Peyer's patch (tissue), 4 donors: Measurements from ENCODE around the gene F8. TPM values are rescaled to one million over a fixed set of nuclear protein-coding genes. Genes with fewer than 3 reads are reported as not detected.
"Not testable (repeated sequence)": the region's sequence is repeated elsewhere in the genome, so short reads cannot be mapped to it uniquely, and the experiment has no call there.

Source experiments
- DNase-seq, 3 donors: peaks; one replicate each; pipeline ENCODE4 v3.0.0-alpha.2; 2017 to 2019
- H3K27ac ChIP-seq, 4 donors: fragments of 200-600 bp; sonication (generic); one replicate each; pipeline ENCODE4 v1.5.1; 2016 to 2019
- H3K27me3 ChIP-seq, 2 donors: fragments of 200-600 bp; sonication (generic); one replicate each; pipeline ENCODE4 v1.5.1; 2019
- H3K36me3 ChIP-seq, 3 donors: fragments of 200-600 bp; sonication (generic); one replicate each; pipeline ENCODE4 v1.5.1; 2016 to 2019
- H3K4me1 ChIP-seq, 4 donors: fragments of 200-600 bp; sonication (generic); one replicate each; pipeline ENCODE4 v1.5.1; 2016 to 2019
- H3K4me3 ChIP-seq, 4 donors: fragments of 200-600 bp; sonication (generic); 1 replicate in 3 of 4; 2 replicates in 1 of 4; pipeline ENCODE4 v1.5.1; 2016 to 2019; ENCODE audit warnings: mild to moderate bottlenecking in 1 of 4
- H3K9me3 ChIP-seq, 4 donors: fragments of 200-600 bp; sonication (generic); one replicate each; pipeline ENCODE4 v1.5.1; 2016 to 2019; ENCODE audit warnings: mild to moderate bottlenecking in 1 of 4
- POLR2A ChIP-seq, 2 donors: fragments of 450-650 bp; IDR thresholded peaks; one replicate each; pipeline ENCODE4 v1.5.1; 2017; ENCODE audit warnings: antibody characterized with exemption in 2 of 2, mild to moderate bottlenecking in 2 of 2, moderate library complexity in 2 of 2
- total RNA-seq, 4 donors: library from RNA; depleted of rRNA; stranded (reverse); fragments of >200 nt; gene quantifications; one replicate each; pipeline ENCODE4 v1.1.0, GENCODE V29; 2016
- TF ChIP-seq, protein P1 (sequence below), 6 experiments: fragments of 450-650 bp in 4 of 6; fragments of 200-600 bp in 2 of 6; sonication (generic) in 1 of 6; IDR thresholded peaks; one replicate each; pipeline ENCODE4 v1.5.1; 2017 to 2019; ENCODE audit warnings: antibody characterized with exemption in 6 of 6, mild to moderate bottlenecking in 3 of 6, moderate library complexity in 1 of 6

Gene F8
- total RNA-seq, 4 donors from 2014 or later: 1.5 to 19.8 (median 4.6) TPM

DNA sequence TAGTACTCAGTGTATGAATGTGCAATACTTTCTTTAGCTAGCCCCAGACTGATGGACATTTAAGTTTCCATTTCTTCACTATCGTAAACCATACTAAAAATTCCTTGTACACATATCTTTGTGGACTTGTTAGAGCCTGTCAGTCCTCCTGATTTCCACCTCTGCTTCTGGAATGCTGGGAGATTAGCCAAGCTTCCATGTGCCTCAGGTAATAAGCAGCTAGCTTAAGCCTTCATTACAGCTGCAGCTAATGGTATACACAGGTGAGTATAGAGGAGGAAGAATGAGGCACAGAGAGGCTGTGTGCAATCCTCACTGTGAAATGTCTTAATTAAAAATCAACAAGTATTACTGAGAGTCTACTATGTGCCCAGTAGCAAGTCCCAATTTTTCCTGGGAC lies 197.9 kb downstream of the F8 start:
- no peaks in the 10 kb centered on the region for H3K9me3 ChIP-seq
- TF ChIP-seq, protein P1, sequence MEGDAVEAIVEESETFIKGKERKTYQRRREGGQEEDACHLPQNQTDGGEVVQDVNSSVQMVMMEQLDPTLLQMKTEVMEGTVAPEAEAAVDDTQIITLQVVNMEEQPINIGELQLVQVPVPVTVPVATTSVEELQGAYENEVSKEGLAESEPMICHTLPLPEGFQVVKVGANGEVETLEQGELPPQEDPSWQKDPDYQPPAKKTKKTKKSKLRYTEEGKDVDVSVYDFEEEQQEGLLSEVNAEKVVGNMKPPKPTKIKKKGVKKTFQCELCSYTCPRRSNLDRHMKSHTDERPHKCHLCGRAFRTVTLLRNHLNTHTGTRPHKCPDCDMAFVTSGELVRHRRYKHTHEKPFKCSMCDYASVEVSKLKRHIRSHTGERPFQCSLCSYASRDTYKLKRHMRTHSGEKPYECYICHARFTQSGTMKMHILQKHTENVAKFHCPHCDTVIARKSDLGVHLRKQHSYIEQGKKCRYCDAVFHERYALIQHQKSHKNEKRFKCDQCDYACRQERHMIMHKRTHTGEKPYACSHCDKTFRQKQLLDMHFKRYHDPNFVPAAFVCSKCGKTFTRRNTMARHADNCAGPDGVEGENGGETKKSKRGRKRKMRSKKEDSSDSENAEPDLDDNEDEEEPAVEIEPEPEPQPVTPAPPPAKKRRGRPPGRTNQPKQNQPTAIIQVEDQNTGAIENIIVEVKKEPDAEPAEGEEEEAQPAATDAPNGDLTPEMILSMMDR (IDR thresholded peaks at IDR 0.05): no peak
- no peak for TF ChIP-seq POLR2A (IDR thresholded peaks at IDR 0.05)
- no peak overlapping the region for H3K27ac ChIP-seq
- no peak for DNase-seq
- no peak overlapping the region for H3K4me3 ChIP-seq
- no peaks in the 10 kb centered on the region for H3K4me1 ChIP-seq
- H3K27me3 ChIP-seq: no peaks in the 10 kb centered on the region
- no peaks in the 10 kb centered on the region for H3K36me3 ChIP-seq

DNA sequence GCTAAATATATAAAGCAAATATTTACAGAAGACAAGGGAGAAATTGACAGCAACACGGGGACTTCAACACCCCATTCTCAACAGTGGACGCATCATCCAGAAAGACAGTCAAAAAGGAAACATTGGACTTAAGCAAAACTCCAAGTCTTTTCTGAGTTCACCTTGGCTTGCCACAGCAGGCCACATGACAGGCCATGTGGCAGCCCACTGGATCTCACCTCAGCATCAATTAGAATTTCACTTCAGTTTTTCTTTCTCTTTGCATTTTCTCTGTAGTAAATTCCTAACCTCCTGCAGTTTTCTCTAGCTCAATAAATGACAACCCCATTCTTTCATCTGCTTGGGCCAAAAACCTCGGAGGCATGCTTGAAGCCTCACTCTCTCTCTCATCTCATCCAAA lies 200.5 kb downstream of the F8 start:
- Histone ChIP-seq H3K27me3 (no peaks in the 10 kb centered on the region), H3K4me1 (no peaks in the 10 kb centered on the region), H3K9me3 (no peaks in the 10 kb centered on the region), H3K4me3 (no peak overlapping the region), H3K27ac (no peak overlapping the region), H3K36me3 (no peaks in the 10 kb centered on the region)
- no peak for DNase-seq
- TF ChIP-seq POLR2A (IDR thresholded peaks at IDR 0.05): no peak
- TF ChIP-seq, protein P1 (IDR thresholded peaks at IDR 0.05): no peak

DNA sequence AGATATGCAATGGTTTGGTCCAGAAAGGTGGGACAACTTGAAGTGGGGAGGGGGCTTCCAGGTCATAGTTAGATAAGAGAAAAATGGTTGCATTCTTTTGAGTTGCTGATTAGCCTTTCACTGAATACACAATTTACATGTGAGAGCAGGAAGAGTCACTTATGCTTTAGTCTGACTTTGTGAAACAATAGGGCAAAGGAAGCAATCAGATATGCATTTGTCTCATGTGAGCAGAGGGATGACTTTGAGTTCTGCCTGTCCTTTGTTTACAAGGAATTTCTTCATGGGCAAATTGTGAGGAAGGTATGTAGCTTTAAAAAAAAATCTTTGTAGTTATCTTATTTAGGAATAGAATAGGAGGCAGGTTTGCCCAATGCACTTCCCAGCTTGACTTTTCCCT lies 201.0 kb downstream of the F8 start:
- Histone ChIP-seq H3K4me3 (no peak overlapping the region), H3K9me3 (no peaks in the 10 kb centered on the region), H3K36me3 (no peaks in the 10 kb centered on the region), H3K27ac (no peak overlapping the region), H3K27me3 (no peaks in the 10 kb centered on the region), H3K4me1 (no peaks in the 10 kb centered on the region)
- no peak for TF ChIP-seq POLR2A (IDR thresholded peaks at IDR 0.05)
- TF ChIP-seq, protein P1 (IDR thresholded peaks at IDR 0.05): no peak
- no peak for DNase-seq

DNA sequence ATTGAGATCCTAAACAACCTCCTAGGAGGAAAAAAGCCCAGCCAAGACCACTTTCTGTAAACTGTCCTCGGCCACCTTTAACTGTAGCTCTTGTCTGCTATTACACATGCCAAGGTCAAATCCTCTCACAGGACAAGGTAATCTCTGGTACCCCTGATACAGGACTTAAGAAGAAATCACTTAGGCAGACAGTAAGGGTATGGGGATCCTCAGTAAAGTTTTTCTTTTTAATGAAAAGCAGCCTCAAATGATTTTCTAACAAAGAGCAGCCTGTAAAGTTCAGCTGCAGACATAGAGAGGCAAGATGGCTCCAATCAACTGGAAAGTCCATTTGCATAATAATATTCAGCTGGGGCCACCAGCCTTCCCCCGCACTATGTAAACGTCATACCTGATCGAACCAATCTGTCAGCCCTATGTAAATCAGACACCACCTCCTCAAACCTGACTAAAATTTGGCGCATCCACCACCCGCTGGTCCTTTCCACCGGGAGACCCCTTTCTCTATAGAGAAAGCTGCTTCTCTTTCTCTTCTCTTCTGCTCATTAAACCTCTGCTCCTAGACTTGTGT lies 202.7 kb downstream of the F8 start:
- no peaks in the 10 kb centered on the region for H3K4me1 ChIP-seq
- H3K27me3 ChIP-seq: no peaks in the 10 kb centered on the region
- TF ChIP-seq, protein P1 (IDR thresholded peaks at IDR 0.05): no peak
- no peak for TF ChIP-seq POLR2A (IDR thresholded peaks at IDR 0.05)
- no peaks in the 10 kb centered on the region for H3K36me3 ChIP-seq
- DNase-seq: peak in 1 of 3 donors; percentile 33
- no peak overlapping the region for H3K4me3 ChIP-seq
- H3K27ac ChIP-seq: peak overlapping the region in 1 of 4 donors; percentile 42
- H3K9me3 ChIP-seq: no peaks in the 10 kb centered on the region

DNA sequence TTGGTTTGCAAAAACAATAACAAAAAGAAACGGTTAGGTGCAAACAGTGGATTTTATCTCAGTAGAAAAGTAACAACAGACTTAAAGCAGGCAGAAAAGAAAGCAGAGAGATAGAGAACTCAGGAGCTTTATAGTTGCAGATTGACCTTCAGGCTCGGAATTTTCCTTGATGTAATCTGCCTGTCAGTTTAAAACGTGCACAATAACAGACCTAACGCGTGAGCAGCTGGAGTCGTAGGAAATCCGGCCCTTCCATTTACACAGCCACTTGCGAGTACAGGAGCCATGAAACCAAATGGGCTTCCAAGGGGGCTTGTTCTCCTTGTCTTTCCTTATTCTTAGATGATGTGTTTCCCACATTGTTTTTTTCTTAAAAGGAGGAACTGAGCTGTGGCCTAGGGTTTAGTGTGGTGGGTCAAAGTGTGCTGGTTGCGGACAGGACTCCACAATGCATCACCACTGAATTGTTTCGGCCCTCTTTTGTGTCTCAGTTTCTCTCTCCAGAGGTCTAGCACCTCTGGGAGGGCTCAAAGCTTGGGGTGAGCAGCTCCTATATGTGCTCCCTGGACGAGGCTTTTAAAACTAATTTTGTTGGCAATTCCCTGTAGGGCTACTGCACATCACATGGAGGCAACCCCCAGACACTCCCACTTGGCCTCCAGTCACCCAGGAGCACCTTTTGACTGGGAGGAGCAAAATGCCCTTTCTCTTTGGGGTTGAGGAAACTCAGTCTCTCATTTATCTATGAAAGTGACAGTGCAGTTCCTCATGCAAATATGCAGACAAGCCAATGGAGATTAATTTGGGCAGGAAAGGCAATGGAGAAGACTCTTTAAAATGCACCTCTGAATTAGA lies 203.4 kb downstream of the F8 start:
- Histone ChIP-seq H3K9me3 (no peaks in the 10 kb centered on the region), H3K36me3 (no peaks in the 10 kb centered on the region)

DNA sequence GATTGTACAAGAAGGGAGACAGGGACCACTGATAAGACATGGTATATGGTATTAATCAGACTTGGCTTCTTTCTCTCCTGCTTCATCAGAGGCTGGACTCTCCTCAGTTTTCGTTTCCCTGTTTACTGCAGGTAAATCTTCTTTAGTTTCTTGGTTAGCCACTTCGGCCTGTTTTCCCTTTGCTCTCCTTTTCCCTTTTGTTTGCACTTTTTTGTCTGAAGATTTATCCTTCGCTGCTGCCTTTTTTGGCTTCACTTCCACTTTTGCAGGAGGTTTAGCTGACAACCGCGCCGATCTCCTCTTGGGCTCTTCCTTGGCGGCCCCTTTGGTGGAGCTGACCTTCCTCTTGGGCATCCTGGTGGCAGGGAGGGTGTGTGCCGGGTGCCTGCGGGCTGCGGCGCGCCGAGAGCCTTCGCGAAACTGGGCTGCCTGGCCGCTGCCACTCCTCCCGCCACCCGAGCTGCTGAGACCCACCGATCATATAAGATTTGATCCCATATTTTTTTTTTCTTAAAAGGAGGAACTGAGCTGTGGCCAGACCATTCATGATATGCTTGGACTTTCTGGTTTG lies 205.4 kb downstream of the F8 start:
- not testable (repeated sequence) for H3K4me1 ChIP-seq, H3K9me3 ChIP-seq, H3K27ac ChIP-seq, H3K27me3 ChIP-seq, DNase-seq, H3K4me3 ChIP-seq, H3K36me3 ChIP-seq

More for the DNA sequence above, 203.4 kb downstream of the F8 start:
- H3K27ac ChIP-seq: peak overlapping the region in 1 of 4 donors; percentile 42
- H3K4me3 ChIP-seq: no peak overlapping the region
- no peaks in the 10 kb centered on the region for H3K4me1 ChIP-seq
- TF ChIP-seq POLR2A (IDR thresholded peaks at IDR 0.05): no peak
- TF ChIP-seq, protein P1 (IDR thresholded peaks at IDR 0.05): no peak
- H3K27me3 ChIP-seq: no peaks in the 10 kb centered on the region
- no peak for DNase-seq

DNA sequence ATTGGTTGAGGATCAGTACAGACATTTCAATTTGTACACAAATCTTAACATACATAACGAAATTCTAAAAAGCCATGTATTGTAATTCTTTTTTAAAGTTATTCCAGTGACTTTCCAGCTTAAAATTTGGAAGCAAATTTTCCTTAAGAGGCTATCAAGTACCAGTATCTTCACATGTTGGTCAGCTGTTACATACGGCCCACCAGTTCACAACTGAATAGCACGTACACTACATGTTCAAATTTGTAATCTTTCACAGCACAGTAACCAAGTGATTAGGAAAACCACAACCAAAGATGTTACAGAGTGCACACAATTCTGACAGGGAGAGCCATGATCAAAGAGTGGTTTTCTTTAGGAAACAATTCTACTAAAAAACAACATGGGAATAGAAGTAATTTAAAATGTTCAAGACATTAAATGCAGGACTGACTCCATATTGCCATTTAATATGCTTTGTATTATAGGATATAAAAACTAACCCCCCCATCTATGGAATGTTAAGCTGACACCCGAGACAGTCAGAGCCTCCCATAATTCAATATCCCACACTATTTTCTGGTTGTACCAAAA lies 206.1 kb downstream of the F8 start:
- not testable (repeated sequence) for H3K27me3 ChIP-seq, H3K36me3 ChIP-seq, H3K4me3 ChIP-seq, H3K4me1 ChIP-seq, H3K9me3 ChIP-seq, DNase-seq, H3K27ac ChIP-seq
